Fibroblast of the aortic adventitia (primary cell): ENCODE data around the gene NLK. TPM values are rescaled to one million over a fixed set of nuclear protein-coding genes. Genes with fewer than 3 reads are reported as not detected.
A peak's percentile ranks its signal among the peaks of the same experiment; 100 is the strongest.
"Not testable (repeated sequence)": the region's sequence is repeated elsewhere in the genome, so short reads cannot be mapped to it uniquely, and the experiment has no call there.

Experiments
- DNase-seq: peaks from one replicate; pipeline ENCODE4 v3.0.0-alpha.2; 2010; ENCODE audit warnings: low read depth
- H3K4me3 ChIP-seq: 2 replicates; pipeline ENCODE4 v1.5.1; 2011; ENCODE audit warnings: low read depth, mild to moderate bottlenecking, control low read depth, low read length, moderate library complexity
- CTCF ChIP-seq: IDR thresholded peaks from 2 replicates; pipeline ENCODE4 v1.5.1; 2011; ENCODE audit warnings: mild to moderate bottlenecking, low read length, control low read depth, inconsistent platforms; ENCODE audit not compliant: insufficient read depth
- total RNA-seq: library from RNA; depleted of rRNA; stranded (reverse); fragments of >200 nt; gene quantifications from 2 replicates; pipeline ENCODE4 v1.2.3, GENCODE V29; 2012; ENCODE audit warnings: low replicate concordance

The NLK gene
- total RNA-seq, 1 donor, result 12.2 TPM

GRCh38 chr17:28204751-28205150, 162.3 kb downstream of the NLK start:
- TF ChIP-seq CTCF, result no peak
- DNase-seq, result peak; percentile 25
- no peak overlapping the region for H3K4me3 ChIP-seq

- no peak for DNase-seq
- no peak overlapping the region for H3K4me3 ChIP-seq
- TF ChIP-seq CTCF, result no peak
Observed at GRCh38 chr17:28206292-28206691, 163.8 kb downstream of the NLK start.

- no peak for TF ChIP-seq CTCF
- H3K4me3 ChIP-seq, result no peak overlapping the region
- DNase-seq, result no peak
Observed at GRCh38 chr17:28211811-28212210, 169.3 kb downstream of the NLK start.

- H3K4me3 ChIP-seq, DNase-seq: not testable (repeated sequence)
Observed at GRCh38 chr17:28213578-28213977, 171.1 kb downstream of the NLK start.

- TF ChIP-seq CTCF, result no peak
- no peak overlapping the region for H3K4me3 ChIP-seq
- DNase-seq, result no peak
Observed at GRCh38 chr17:28216052-28216451, 173.6 kb downstream of the NLK start.

GRCh38 chr17:28216528-28216927, 174.1 kb downstream of the NLK start:
- no peak for TF ChIP-seq CTCF
- peak; percentile 35 for DNase-seq
- no peak overlapping the region for H3K4me3 ChIP-seq

- no peak for DNase-seq
- TF ChIP-seq CTCF, result no peak
- H3K4me3 ChIP-seq, result no peak overlapping the region
Observed at GRCh38 chr17:28219771-28220170, 177.3 kb downstream of the NLK start.
